AG10803 (cell line): ENCODE data around the gene ABCA2.

Experiments used
- DNase-seq: peaks from one replicate; pipeline ENCODE4 v3.0.0; 2010; ENCODE audit warnings: low read depth
- H3K4me3 ChIP-seq: 2 replicates; pipeline ENCODE4 v1.5.1; 2011; ENCODE audit warnings: mild to moderate bottlenecking, low read length, control low read depth
- CTCF ChIP-seq: conservative IDR thresholded peaks from 2 replicates; pipeline ENCODE4 v1.5.1; 2011; ENCODE audit warnings: mild to moderate bottlenecking, low read length, control low read depth, inconsistent platforms

Gene ABCA2

DNA sequence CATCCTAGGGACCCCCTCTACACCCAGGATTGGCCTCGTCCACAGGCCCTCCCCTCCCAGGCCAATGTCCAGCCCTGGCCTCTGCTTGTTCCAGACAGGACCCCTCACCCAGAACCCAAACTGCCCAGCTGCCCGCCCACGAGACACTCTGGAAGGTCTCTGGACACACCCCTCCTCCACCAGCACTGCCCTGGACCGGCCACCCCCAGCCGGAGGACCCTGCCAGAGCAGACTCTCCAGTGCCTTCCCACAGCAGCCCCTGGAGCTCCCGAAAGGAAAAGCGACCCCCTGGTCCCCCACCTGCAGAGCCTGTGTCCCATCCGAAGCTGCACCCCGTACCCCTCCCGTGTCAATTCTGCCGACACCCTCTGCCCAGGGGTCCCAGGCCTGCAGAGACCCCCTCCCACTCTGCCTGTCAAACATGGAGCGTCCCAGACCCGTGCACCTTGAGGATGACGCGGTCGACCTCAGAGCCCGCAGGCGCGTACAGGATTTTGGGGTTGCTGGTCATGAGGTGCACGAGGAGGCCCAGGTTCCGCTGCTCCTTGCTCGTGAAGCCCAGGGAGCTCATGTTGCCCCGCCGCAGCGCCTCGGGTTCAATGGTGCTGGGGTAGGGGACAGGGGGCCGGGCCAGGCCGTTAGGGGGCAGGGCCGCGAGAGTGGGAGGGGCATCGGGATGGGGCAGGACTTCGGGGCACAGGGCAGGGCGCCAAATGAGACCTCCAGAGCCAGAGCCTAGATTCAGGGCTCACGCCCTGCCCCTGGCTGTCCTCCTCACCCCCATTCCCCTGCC lies 8.0 kb downstream of the ABCA2 start:
- DNase-seq, result no peak
- TF ChIP-seq CTCF, result no peak
- H3K4me3 ChIP-seq, result no peak overlapping the region

GRCh38 chr9:137018761-137019559 lies 9.1 kb downstream of the ABCA2 start:
- H3K4me3 ChIP-seq, result no peak overlapping the region
- no peak for DNase-seq
- TF ChIP-seq CTCF, result no peak

- H3K4me3 ChIP-seq, result no peak overlapping the region
- no peak for DNase-seq
- no peak for TF ChIP-seq CTCF
Observed at GRCh38 chr9:137017791-137018497, 10.1 kb downstream of the ABCA2 start.

GRCh38 chr9:137017071-137017470 lies 11.0 kb downstream of the ABCA2 start:
- no peak for TF ChIP-seq CTCF
- no peak for DNase-seq
- H3K4me3 ChIP-seq, result no peak overlapping the region

GRCh38 chr9:137016436-137016835 lies 11.6 kb downstream of the ABCA2 start:
- DNase-seq, result no peak
- H3K4me3 ChIP-seq, result no peak overlapping the region
- no peak for TF ChIP-seq CTCF

DNA sequence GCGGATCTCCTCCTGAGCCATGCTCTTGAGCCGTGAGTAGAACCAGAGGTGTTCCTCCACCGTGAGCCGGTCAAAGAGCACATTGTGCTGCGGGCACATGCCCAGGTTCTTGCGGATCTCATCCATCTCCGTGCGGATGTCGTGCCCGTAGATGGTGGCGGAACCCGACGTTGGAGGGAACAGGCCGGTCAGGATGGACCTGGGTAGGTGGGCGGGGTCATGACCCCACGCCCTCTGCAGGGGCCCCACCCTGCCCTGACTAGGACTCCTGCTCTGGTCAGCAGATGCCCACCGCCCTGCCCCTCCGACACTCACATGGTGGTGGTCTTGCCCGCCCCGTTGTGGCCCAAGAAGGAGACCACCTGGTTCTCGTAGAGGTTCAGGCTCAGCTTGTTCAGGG lies 12.1 kb downstream of the ABCA2 start:
- H3K4me3 ChIP-seq, result no peak overlapping the region
- no peak for TF ChIP-seq CTCF
- DNase-seq, result no peak
